Measurements from ENCODE around the gene MBD6.

MBD6 gene

DNA sequence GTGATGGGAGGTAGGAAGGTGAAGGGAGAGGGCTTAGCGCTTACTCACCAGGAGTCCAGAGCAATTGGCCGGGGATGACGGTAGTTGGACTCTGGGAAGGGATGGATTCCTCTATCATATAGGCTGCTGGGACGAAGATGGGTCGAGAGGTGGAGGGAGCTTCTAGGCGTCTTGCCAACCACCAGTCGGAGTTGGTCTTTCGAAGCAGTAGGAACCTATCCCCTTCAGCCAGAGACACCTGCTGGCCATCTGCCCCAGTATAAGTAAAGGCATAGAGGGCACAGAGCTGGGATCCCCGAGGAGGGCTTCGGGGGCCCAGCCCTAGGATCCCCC lies 43.6 kb upstream of the MBD6 start:
- peak overlapping the region; percentile 90 for H3K27ac ChIP-seq (replicated peaks)
- H3K4me3 ChIP-seq (replicated peaks; ENCODE audit: insufficient read depth, low read length) = no peak overlapping the region
- no peak for TF ChIP-seq SPI1 (IDR thresholded peaks at IDR 0.05; ENCODE audit: borderline replicate concordance, low read depth)
- TF ChIP-seq, protein P1, sequence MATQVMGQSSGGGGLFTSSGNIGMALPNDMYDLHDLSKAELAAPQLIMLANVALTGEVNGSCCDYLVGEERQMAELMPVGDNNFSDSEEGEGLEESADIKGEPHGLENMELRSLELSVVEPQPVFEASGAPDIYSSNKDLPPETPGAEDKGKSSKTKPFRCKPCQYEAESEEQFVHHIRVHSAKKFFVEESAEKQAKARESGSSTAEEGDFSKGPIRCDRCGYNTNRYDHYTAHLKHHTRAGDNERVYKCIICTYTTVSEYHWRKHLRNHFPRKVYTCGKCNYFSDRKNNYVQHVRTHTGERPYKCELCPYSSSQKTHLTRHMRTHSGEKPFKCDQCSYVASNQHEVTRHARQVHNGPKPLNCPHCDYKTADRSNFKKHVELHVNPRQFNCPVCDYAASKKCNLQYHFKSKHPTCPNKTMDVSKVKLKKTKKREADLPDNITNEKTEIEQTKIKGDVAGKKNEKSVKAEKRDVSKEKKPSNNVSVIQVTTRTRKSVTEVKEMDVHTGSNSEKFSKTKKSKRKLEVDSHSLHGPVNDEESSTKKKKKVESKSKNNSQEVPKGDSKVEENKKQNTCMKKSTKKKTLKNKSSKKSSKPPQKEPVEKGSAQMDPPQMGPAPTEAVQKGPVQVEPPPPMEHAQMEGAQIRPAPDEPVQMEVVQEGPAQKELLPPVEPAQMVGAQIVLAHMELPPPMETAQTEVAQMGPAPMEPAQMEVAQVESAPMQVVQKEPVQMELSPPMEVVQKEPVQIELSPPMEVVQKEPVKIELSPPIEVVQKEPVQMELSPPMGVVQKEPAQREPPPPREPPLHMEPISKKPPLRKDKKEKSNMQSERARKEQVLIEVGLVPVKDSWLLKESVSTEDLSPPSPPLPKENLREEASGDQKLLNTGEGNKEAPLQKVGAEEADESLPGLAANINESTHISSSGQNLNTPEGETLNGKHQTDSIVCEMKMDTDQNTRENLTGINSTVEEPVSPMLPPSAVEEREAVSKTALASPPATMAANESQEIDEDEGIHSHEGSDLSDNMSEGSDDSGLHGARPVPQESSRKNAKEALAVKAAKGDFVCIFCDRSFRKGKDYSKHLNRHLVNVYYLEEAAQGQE (IDR thresholded peaks at IDR 0.05; ENCODE audit: insufficient replicate concordance, low read depth) = no peak
- TF ChIP-seq GABPA (IDR thresholded peaks at IDR 0.05; ENCODE audit: low read depth) = no peak
- TF ChIP-seq, protein P2, sequence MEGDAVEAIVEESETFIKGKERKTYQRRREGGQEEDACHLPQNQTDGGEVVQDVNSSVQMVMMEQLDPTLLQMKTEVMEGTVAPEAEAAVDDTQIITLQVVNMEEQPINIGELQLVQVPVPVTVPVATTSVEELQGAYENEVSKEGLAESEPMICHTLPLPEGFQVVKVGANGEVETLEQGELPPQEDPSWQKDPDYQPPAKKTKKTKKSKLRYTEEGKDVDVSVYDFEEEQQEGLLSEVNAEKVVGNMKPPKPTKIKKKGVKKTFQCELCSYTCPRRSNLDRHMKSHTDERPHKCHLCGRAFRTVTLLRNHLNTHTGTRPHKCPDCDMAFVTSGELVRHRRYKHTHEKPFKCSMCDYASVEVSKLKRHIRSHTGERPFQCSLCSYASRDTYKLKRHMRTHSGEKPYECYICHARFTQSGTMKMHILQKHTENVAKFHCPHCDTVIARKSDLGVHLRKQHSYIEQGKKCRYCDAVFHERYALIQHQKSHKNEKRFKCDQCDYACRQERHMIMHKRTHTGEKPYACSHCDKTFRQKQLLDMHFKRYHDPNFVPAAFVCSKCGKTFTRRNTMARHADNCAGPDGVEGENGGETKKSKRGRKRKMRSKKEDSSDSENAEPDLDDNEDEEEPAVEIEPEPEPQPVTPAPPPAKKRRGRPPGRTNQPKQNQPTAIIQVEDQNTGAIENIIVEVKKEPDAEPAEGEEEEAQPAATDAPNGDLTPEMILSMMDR (IDR thresholded peaks at IDR 0.05; ENCODE audit: insufficient read depth, low read length) = no peak
- TF ChIP-seq POLR2AphosphoS5 (IDR thresholded peaks at IDR 0.05; ENCODE audit: low read depth) = no peak
- no peak for DNase-seq (ENCODE audit: low read depth in 1 of 2, low spot score in 1 of 2)
- no peaks in the 10 kb centered on the region for H3K27me3 ChIP-seq (ENCODE audit: insufficient read depth, poor library complexity, severe bottlenecking)

DNA sequence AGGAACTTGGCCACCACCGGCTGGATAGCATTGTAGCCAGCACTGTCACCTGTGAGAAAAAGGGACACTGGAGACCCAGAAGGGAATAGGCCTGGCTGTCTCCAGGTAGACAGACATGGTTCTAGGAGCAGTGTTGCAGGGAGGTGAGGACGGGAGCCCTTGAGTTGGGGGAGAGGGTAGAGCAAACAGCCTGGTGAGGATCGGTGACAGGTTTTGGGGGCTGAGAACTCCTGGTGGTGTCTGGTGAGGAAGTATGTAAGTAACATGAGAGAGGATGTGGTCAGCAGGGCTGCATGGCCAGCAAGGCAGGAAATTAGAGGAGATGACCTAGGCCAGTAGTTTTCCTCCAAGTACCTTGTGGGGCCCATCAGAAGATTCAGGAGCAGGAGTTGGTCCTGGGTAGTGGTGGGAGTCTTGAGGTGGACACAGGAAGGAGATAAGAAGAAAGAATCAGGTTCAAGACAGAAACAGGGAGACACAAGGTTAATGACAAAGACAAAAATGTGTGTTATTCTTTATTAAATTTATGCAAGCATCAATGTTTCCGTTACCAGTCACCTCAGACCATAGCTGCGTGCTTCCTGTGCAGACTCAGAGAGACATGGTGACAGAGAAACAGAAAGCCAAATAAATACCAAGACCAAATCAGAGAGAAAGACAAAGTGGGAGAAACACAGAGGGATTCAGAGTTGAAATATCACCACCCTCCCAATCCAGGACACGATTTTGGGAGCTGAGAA lies 43.1 kb upstream of the MBD6 start, which contains the start of gene ARHGAP9:
Gene ARHGAP9 (minus strand): TSS at position 491 of the 740 bp plus-strand sequence. CDS start 460 bp downstream, at position 31.
- H3K27ac ChIP-seq (replicated peaks) = peak within 1 kb of the TSS; percentile 90
- no peak within 1 kb of the TSS for H3K4me3 ChIP-seq (replicated peaks; ENCODE audit: insufficient read depth, low read length)
- H3K27me3 ChIP-seq (ENCODE audit: insufficient read depth, poor library complexity, severe bottlenecking) = no peaks in the 10 kb centered on the region

DNA sequence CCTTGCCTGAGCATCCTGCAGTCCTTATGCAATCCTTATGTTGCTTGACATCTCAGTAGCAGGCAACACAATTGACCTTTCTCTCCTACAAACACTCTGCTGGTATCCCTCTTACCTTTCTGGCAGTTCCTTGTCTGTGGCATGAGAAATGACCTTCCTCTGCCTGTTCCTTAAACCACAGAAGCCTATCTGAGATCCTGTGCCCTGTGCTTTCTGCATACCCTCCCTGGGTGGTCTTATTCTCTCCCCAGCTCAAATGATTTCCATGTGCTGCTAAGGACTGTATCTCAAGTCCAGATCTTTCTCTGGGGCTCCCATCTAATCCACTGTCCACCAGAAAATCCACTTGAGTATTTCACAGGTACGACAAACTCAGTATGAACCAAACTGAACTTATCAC lies 41.0 kb upstream of the MBD6 start:
- TF ChIP-seq, protein P2 (IDR thresholded peaks at IDR 0.05; ENCODE audit: insufficient read depth, low read length) = no peak
- TF ChIP-seq SPI1 (IDR thresholded peaks at IDR 0.05; ENCODE audit: borderline replicate concordance, low read depth) = no peak
- no peak for TF ChIP-seq POLR2AphosphoS5 (IDR thresholded peaks at IDR 0.05; ENCODE audit: low read depth)
- no peaks in the 10 kb centered on the region for H3K27me3 ChIP-seq (ENCODE audit: insufficient read depth, poor library complexity, severe bottlenecking)
- no peak overlapping the region for H3K4me3 ChIP-seq (replicated peaks; ENCODE audit: insufficient read depth, low read length)
- no peak overlapping the region for H3K27ac ChIP-seq (replicated peaks)
- no peak for DNase-seq (ENCODE audit: low read depth in 1 of 2, low spot score in 1 of 2)

More for the DNA sequence above, 43.1 kb upstream of the MBD6 start, which contains the start of gene ARHGAP9:
- TF ChIP-seq SPI1 (IDR thresholded peaks at IDR 0.05; ENCODE audit: borderline replicate concordance, low read depth) (peak; percentile 46; the same call in 1 of the 2 replicates), POLR2AphosphoS5 (IDR thresholded peaks at IDR 0.05; ENCODE audit: low read depth) (no peak), GABPA (IDR thresholded peaks at IDR 0.05; ENCODE audit: low read depth) (no peak)
- TF ChIP-seq, protein P1 (IDR thresholded peaks at IDR 0.05; ENCODE audit: insufficient replicate concordance, low read depth) = no peak
- DNase-seq (ENCODE audit: low read depth in 1 of 2, low spot score in 1 of 2) = peak in 1 of 2 experiments; percentile 34

DNA sequence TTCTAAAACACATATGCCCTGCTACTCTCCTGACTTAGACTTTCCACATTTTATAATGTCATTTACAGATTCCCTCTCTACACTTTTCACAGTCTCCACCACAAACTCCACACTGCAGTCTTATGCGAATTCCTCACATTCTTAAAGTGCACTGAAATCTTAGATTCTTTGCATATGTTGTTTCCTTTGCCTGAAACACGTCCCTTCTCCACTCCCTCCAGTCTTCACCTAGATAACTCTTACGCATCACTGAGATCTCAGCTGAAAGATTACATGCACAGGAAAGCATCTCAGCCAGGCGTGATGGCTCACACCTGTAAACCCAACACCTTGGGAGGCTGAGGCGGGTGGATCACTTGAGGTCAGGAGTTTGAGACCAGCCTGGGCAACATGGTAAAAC lies 39.2 kb upstream of the MBD6 start:
- Histone ChIP-seq H3K4me3 (replicated peaks; ENCODE audit: insufficient read depth, low read length) (no peak overlapping the region), H3K27me3 (ENCODE audit: insufficient read depth, poor library complexity, severe bottlenecking) (no peaks in the 10 kb centered on the region), H3K27ac (replicated peaks) (no peak overlapping the region)
- TF ChIP-seq POLR2AphosphoS5 (IDR thresholded peaks at IDR 0.05; ENCODE audit: low read depth) = no peak
- TF ChIP-seq, protein P2 (IDR thresholded peaks at IDR 0.05; ENCODE audit: insufficient read depth, low read length) = no peak
- TF ChIP-seq, protein P1 (IDR thresholded peaks at IDR 0.05; ENCODE audit: insufficient replicate concordance, low read depth) = no peak
- no peak for TF ChIP-seq SPI1 (IDR thresholded peaks at IDR 0.05; ENCODE audit: borderline replicate concordance, low read depth)
- no peak for TF ChIP-seq GABPA (IDR thresholded peaks at IDR 0.05; ENCODE audit: low read depth)
- no peak for DNase-seq (ENCODE audit: low read depth in 1 of 2, low spot score in 1 of 2)

All from HL-60 (cell line).